HCT116 (cell line): ENCODE data around the gene LRRC2. TPM values are rescaled to one million over a fixed set of nuclear protein-coding genes. Genes with fewer than 3 reads are reported as not detected.

Experiments
- ATAC-seq: fragments of 200-7000 bp; cut with Tn5 transposase; 2 replicates; pipeline ENCODE4 v1.9.1; 2020; ENCODE audit warnings: mild to moderate bottlenecking, moderate library complexity
- BruUV-seq: library from RNA; stranded (reverse); fragments of 400-500 nt; replicated peaks from 2 replicates; lab custom pipeline; 2021; lab: Mats Ljungman, UMichigan
- CTCF ChIA-PET: fragments of 300-600 bp; sonication (Branson Sonifier 250); formaldehyde crosslinking; loops from one replicate; lab custom pipeline; 2021; ENCODE audit warnings: antibody characterized with exemption; lab: Charles Lee
- POLR2A ChIA-PET: fragments of 300-600, 350-600 bp; sonication (Branson Sonifier 250); formaldehyde crosslinking; loops from one replicate; lab custom pipeline; 2021; ENCODE audit warnings: antibody characterized with exemption; lab: Charles Lee
- RAD21 ChIA-PET, 2 experiments: fragments of 300-600 bp; sonication (Branson Sonifier 250); formaldehyde crosslinking; loops; one replicate each; lab custom pipeline; 2023; ENCODE audit warnings: low total read pairs in 2 of 2; ENCODE audit not compliant: uncharacterized antibody in 2 of 2, unreplicated experiment in 2 of 2, low non-redundant PET in 1 of 2; lab: Charles Lee
- DNase-seq: peaks from one replicate; pipeline ENCODE4 v3.0.0-alpha.2; 2010; ENCODE audit warnings: low read depth, low spot score
- H2AFZ ChIP-seq: fragments of 200-600 bp; shearing (Covaris generic), sonication (generic); 2 replicates; pipeline ENCODE4 v1.6.1; 2017; ENCODE audit warnings: low read depth, mixed run types, mixed read lengths, antibody characterized with exemption, low read length; ENCODE audit not compliant: poor library complexity, severe bottlenecking
- H3K27ac ChIP-seq: 2 replicates; pipeline ENCODE4 v1.5.1; 2012; ENCODE audit warnings: low read depth, low read length
- H3K27me3 ChIP-seq: fragments of 200-600 bp; sonication (generic); 2 replicates; pipeline ENCODE4 v1.6.1; 2016; ENCODE audit warnings: mixed run types, low read length, mixed read lengths; ENCODE audit not compliant: insufficient read depth
- H3K36me3 ChIP-seq, 2 experiments: fragments of 200-500 bp in 1 of 2; fragments of 200-600 bp in 1 of 2; sonication (Bioruptor generic) in 1 of 2; sonication (generic) in 1 of 2; 2 replicates each; pipeline versions ENCODE4 v1.5.1 to v1.6.1; 2014 to 2016; ENCODE audit warnings: low read length in 2 of 2, inconsistent platforms in 1 of 2, mixed read lengths in 1 of 2, mixed run types in 1 of 2; ENCODE audit not compliant: insufficient read depth in 2 of 2, control insufficient read depth in 1 of 2
- H3K4me1 ChIP-seq, 2 experiments: fragments of 200-600 bp in 1 of 2; sonication (generic) in 1 of 2; 2 replicates each; pipeline versions ENCODE4 v1.5.1 to v1.6.1; 2012 to 2017; ENCODE audit warnings: low read length in 2 of 2, inconsistent platforms in 1 of 2, mild to moderate bottlenecking in 1 of 2, mixed read lengths in 1 of 2, mixed run types in 1 of 2, moderate library complexity in 1 of 2; ENCODE audit not compliant: insufficient read depth in 2 of 2, control insufficient read depth in 1 of 2
- H3K4me2 ChIP-seq: fragments of 200-600 bp; sonication (generic); 2 replicates; pipeline ENCODE4 v1.6.1; 2017; ENCODE audit warnings: mixed run types, low read length, mixed read lengths
- H3K4me3 ChIP-seq, 2 experiments: fragments of 200-600 bp in 1 of 2; sonication (generic) in 1 of 2; replicated peaks in 1 of 2; 2 replicates each; pipeline ENCODE4 v1.5.1; 2011 to 2016; ENCODE audit warnings: low read length in 2 of 2, control low read depth in 1 of 2, low read depth in 1 of 2, mild to moderate bottlenecking in 1 of 2, mixed read lengths in 1 of 2, mixed run types in 1 of 2
- H3K79me2 ChIP-seq: fragments of 200-600 bp; sonication (generic); 2 replicates; pipeline ENCODE4 v1.6.1; 2017; ENCODE audit warnings: mild to moderate bottlenecking, mixed run types, low read length, moderate library complexity, mixed read lengths; ENCODE audit not compliant: insufficient read depth
- H3K9ac ChIP-seq: fragments of 200-600 bp; sonication (generic); 2 replicates; pipeline ENCODE4 v1.6.1; 2016; ENCODE audit warnings: low read length, mixed read lengths
- H3K9me2 ChIP-seq: fragments of 200-600 bp; sonication (generic), shearing (Covaris generic); 2 replicates; pipeline ENCODE4 v1.6.1; 2017; ENCODE audit warnings: mixed run types, mild to moderate bottlenecking, moderate library complexity; ENCODE audit not compliant: insufficient read depth
- H3K9me3 ChIP-seq, 2 experiments: fragments of 200-500 bp in 1 of 2; fragments of 200-600 bp in 1 of 2; sonication (Bioruptor generic) in 1 of 2; sonication (generic) in 1 of 2; 2 replicates each; pipeline ENCODE4 v1.6.1; 2014 to 2017; ENCODE audit warnings: low read length in 2 of 2, mixed read lengths in 2 of 2, inconsistent platforms in 1 of 2, low read depth in 1 of 2, mild to moderate bottlenecking in 1 of 2, mixed run types in 1 of 2, moderate library complexity in 1 of 2; ENCODE audit not compliant: control insufficient read depth in 1 of 2, insufficient read depth in 1 of 2
- H4K20me1 ChIP-seq: fragments of 200-600 bp; sonication (generic), shearing (Covaris generic); 2 replicates; pipeline ENCODE4 v1.6.1; 2017; ENCODE audit warnings: mixed run types, mild to moderate bottlenecking, moderate library complexity; ENCODE audit not compliant: insufficient read depth
- CBX3 ChIP-seq: IDR thresholded peaks from 2 replicates; pipeline ENCODE4 v1.6.1; 2012; ENCODE audit warnings: low read depth
- CEBPB ChIP-seq: IDR thresholded peaks from 2 replicates; pipeline ENCODE4 v1.6.1; 2012; ENCODE audit warnings: low read depth
- EGR1 ChIP-seq: IDR thresholded peaks from 2 replicates; pipeline ENCODE4 v1.6.1; 2012; ENCODE audit warnings: low read depth
- EZH2 ChIP-seq: fragments of 200-600 bp; sonication (generic); IDR thresholded peaks from 2 replicates; pipeline ENCODE4 v1.6.1; 2017; ENCODE audit warnings: antibody characterized with exemption, mixed run types
- FOSL1 ChIP-seq: IDR thresholded peaks from 2 replicates; pipeline ENCODE4 v1.6.1; 2012; ENCODE audit warnings: low read depth
- JUND ChIP-seq: IDR thresholded peaks from 2 replicates; pipeline ENCODE4 v1.6.1; 2012
- POLR2A ChIP-seq: IDR thresholded peaks from 2 replicates; pipeline ENCODE4 v1.7.0; 2011; ENCODE audit warnings: borderline replicate concordance; ENCODE audit not compliant: insufficient read depth, insufficient read length; ENCODE audit errors: extremely low read depth
- POLR2AphosphoS5 ChIP-seq: IDR thresholded peaks from 2 replicates; pipeline ENCODE4 v1.6.1; 2011; ENCODE audit warnings: mild to moderate bottlenecking, low read depth, low read length, moderate library complexity
- SRF ChIP-seq: IDR thresholded peaks from 2 replicates; pipeline ENCODE4 v1.6.1; 2012; ENCODE audit warnings: low read depth
- TCF7L2 ChIP-seq: IDR thresholded peaks from 2 replicates; pipeline ENCODE4 v1.7.0; 2011; ENCODE audit warnings: borderline replicate concordance, inconsistent platforms; ENCODE audit not compliant: insufficient read depth, insufficient read length; ENCODE audit errors: extremely low read depth
- intact Hi-C: fragments of 100-400 bp; cut with micrococcal nuclease; formaldehyde crosslinking; loops from 2 replicates; pipeline ENCODE4 v1.10.0; 2022
- total RNA-seq: library from RNA; stranded (reverse); gene quantifications from one replicate; pipeline ENCODE4 v1.2.1, GENCODE V29; 2021; ENCODE audit not compliant: unreplicated experiment
- TF ChIP-seq, protein P1 (sequence below): IDR thresholded peaks from 2 replicates; pipeline ENCODE4 v1.6.1; 2012; ENCODE audit warnings: low read depth
- TF ChIP-seq, protein P2 (sequence below): IDR thresholded peaks from 2 replicates; pipeline ENCODE4 v1.6.1; 2012

LRRC2 gene
- total RNA-seq, 1 experiment from 2014 or later: not detected

DNA sequence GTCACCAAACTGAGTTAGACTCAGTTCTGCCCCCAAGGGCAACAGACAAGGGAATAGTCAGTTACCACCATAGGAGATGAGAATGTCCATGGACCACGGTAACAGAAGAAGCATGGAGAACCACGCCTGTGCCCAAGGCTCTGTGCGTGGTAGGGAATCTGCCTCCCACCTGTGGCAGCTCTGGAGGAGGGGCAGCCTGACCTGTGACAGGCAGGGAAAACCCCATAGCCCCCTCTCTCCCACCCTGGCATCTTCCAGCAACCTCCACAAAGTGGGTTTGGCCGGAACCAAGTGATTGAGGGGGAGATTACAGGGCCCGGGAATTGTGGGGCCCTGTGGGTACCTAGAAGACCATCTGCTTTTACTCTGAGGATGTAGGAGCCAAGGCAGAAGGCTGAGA is 87.1 kb downstream of the LRRC2 start:
- Histone ChIP-seq H4K20me1 (no peaks in the 10 kb centered on the region), H2AFZ (no peak overlapping the region), H3K4me1 (no peaks in the 10 kb centered on the region), H3K4me2 (no peak overlapping the region), H3K9me3 (no peaks in the 10 kb centered on the region), H3K9me2 (no peaks in the 10 kb centered on the region), H3K27ac (no peak overlapping the region), H3K9ac (no peak overlapping the region), H3K27me3 (peaks cover 11% of the 10 kb centered on the region; the same call in 1 of the 2 replicates), H3K4me3 (no peak overlapping the region), H3K36me3 (no peaks in the 10 kb centered on the region), H3K79me2 (no peaks in the 10 kb centered on the region)
- ATAC-seq (no peak), DNase-seq (no peak)
- ChIA-PET RAD21 (no interaction called here), CTCF (no interaction called here), POLR2A (no interaction called here)
- intact Hi-C loops: no loop called here
- no peak for TF ChIP-seq TCF7L2
- no peak for TF ChIP-seq EGR1
- TF ChIP-seq CEBPB: no peak
- TF ChIP-seq FOSL1: no peak
- TF ChIP-seq SRF: no peak
- BruUV-seq: no TSS peak

DNA sequence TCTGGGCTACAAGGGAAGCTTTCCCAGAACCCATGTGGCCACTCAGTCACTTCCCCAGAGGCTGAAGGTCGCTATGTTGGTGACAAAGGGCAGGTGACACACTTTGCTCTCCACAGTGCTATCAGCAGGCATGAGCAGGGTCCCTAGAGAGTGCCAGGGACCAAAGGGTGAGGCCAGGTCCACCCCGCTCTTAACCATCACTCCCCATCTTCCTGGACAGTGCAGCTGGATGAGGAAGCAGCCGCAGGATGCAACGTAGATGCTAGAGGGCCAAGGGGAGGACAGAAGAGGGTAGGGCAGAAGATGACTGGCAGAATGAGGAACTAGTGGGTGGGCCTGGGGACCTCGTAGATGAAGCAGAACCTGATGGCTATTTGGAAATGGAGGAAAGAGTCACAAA is 87.8 kb downstream of the LRRC2 start:
- Histone ChIP-seq H4K20me1 (no peaks in the 10 kb centered on the region), H3K79me2 (no peaks in the 10 kb centered on the region), H3K9me3 (no peaks in the 10 kb centered on the region), H3K4me1 (no peaks in the 10 kb centered on the region), H3K27me3 (peaks cover 11% of the 10 kb centered on the region; the same call in 1 of the 2 replicates), H3K9ac (no peak overlapping the region), H3K4me2 (no peak overlapping the region), H3K27ac (no peak overlapping the region), H3K36me3 (no peaks in the 10 kb centered on the region), H3K4me3 (no peak overlapping the region), H2AFZ (no peak overlapping the region), H3K9me2 (no peaks in the 10 kb centered on the region)
- intact Hi-C loops: no loop called here
- CTCF ChIA-PET: no interaction called here
- POLR2A ChIA-PET: no interaction called here
- RAD21 ChIA-PET: no interaction called here
- no peak for DNase-seq
- TF ChIP-seq, protein P1, sequence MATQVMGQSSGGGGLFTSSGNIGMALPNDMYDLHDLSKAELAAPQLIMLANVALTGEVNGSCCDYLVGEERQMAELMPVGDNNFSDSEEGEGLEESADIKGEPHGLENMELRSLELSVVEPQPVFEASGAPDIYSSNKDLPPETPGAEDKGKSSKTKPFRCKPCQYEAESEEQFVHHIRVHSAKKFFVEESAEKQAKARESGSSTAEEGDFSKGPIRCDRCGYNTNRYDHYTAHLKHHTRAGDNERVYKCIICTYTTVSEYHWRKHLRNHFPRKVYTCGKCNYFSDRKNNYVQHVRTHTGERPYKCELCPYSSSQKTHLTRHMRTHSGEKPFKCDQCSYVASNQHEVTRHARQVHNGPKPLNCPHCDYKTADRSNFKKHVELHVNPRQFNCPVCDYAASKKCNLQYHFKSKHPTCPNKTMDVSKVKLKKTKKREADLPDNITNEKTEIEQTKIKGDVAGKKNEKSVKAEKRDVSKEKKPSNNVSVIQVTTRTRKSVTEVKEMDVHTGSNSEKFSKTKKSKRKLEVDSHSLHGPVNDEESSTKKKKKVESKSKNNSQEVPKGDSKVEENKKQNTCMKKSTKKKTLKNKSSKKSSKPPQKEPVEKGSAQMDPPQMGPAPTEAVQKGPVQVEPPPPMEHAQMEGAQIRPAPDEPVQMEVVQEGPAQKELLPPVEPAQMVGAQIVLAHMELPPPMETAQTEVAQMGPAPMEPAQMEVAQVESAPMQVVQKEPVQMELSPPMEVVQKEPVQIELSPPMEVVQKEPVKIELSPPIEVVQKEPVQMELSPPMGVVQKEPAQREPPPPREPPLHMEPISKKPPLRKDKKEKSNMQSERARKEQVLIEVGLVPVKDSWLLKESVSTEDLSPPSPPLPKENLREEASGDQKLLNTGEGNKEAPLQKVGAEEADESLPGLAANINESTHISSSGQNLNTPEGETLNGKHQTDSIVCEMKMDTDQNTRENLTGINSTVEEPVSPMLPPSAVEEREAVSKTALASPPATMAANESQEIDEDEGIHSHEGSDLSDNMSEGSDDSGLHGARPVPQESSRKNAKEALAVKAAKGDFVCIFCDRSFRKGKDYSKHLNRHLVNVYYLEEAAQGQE: no peak
- TF ChIP-seq JUND (no peak), SRF (no peak), CEBPB (no peak), POLR2AphosphoS5 (no peak), FOSL1 (no peak), CBX3 (no peak), POLR2A (no peak), EZH2 (no peak)
- TF ChIP-seq, protein P2, sequence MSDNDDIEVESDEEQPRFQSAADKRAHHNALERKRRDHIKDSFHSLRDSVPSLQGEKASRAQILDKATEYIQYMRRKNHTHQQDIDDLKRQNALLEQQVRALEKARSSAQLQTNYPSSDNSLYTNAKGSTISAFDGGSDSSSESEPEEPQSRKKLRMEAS: no peak
- TF ChIP-seq, all 23 proteins: peak for 0
- ATAC-seq: no peak
- BruUV-seq: no TSS peak
